Panc1 (cell line): ENCODE measurements around the gene GAPDH.

Experiments used
- CTCF ChIP-seq: fragments of 450-650 bp; IDR thresholded peaks from 2 replicates; pipeline ENCODE4 v1.5.1; 2017; ENCODE audit warnings: mild to moderate bottlenecking
- POLR2AphosphoS5 ChIP-seq: IDR thresholded peaks from 2 replicates; pipeline ENCODE4 v1.6.1; 2012; ENCODE audit warnings: mild to moderate bottlenecking, low read depth, low read length, moderate library complexity
- SIN3A ChIP-seq: IDR thresholded peaks from 2 replicates; pipeline ENCODE4 v1.6.1; 2012; ENCODE audit warnings: low read depth, mild to moderate bottlenecking, low read length, moderate library complexity, borderline replicate concordance; ENCODE audit not compliant: insufficient read depth
- TCF7L2 ChIP-seq: IDR thresholded peaks from 2 replicates; pipeline ENCODE4 v1.6.1; 2011; ENCODE audit warnings: mild to moderate bottlenecking, low read depth, low read length, inconsistent platforms
- TF ChIP-seq, protein P1 (sequence below), 2 experiments: IDR thresholded peaks; 2 replicates each; pipeline ENCODE4 v1.6.1; 2011 to 2012; ENCODE audit warnings: low read depth in 2 of 2, control low read depth in 1 of 2, low read length in 1 of 2, mild to moderate bottlenecking in 1 of 2, moderate library complexity in 1 of 2; ENCODE audit not compliant: insufficient read depth in 1 of 2

DNA sequence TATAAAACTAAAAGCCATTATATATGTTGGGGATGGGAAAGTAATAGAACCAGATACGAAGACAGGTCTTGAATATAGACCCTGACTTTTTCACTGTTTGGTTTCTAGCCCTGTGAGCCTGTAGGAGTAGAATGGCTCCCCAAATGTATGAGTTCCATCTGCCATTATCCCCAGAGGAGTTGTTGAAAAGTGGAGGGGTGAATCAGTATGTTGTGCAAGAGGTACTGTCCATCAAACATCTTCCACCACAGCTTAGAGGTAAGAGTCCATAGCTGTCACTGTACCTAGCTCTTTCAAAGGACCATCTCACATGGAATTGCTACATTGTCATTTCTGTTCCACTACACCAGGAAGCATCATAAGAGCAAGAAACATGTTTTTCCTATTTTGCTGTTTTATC, 39.3 kb upstream of the GAPDH start:
- TF ChIP-seq, protein P1, sequence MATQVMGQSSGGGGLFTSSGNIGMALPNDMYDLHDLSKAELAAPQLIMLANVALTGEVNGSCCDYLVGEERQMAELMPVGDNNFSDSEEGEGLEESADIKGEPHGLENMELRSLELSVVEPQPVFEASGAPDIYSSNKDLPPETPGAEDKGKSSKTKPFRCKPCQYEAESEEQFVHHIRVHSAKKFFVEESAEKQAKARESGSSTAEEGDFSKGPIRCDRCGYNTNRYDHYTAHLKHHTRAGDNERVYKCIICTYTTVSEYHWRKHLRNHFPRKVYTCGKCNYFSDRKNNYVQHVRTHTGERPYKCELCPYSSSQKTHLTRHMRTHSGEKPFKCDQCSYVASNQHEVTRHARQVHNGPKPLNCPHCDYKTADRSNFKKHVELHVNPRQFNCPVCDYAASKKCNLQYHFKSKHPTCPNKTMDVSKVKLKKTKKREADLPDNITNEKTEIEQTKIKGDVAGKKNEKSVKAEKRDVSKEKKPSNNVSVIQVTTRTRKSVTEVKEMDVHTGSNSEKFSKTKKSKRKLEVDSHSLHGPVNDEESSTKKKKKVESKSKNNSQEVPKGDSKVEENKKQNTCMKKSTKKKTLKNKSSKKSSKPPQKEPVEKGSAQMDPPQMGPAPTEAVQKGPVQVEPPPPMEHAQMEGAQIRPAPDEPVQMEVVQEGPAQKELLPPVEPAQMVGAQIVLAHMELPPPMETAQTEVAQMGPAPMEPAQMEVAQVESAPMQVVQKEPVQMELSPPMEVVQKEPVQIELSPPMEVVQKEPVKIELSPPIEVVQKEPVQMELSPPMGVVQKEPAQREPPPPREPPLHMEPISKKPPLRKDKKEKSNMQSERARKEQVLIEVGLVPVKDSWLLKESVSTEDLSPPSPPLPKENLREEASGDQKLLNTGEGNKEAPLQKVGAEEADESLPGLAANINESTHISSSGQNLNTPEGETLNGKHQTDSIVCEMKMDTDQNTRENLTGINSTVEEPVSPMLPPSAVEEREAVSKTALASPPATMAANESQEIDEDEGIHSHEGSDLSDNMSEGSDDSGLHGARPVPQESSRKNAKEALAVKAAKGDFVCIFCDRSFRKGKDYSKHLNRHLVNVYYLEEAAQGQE (IDR thresholded peaks at IDR 0.05; ENCODE audit: insufficient read depth in 1 of 2, low read depth in 2 of 2, low read length in 1 of 2) = no peak
- TF ChIP-seq CTCF (no peak), POLR2AphosphoS5 (no peak), SIN3A (no peak), TCF7L2 (no peak)
